Keratinocyte (primary cell): Measurements from ENCODE around the gene CATSPERE. TPM values are rescaled to one million over a fixed set of nuclear protein-coding genes. Genes with fewer than 3 reads are reported as not detected.
"Not testable (repeated sequence)": the region's sequence is repeated elsewhere in the genome, so short reads cannot be mapped to it uniquely, and the experiment has no call there.

Source experiments
- DNase-seq: peaks from one replicate; pipeline ENCODE4 v3.0.0-alpha.2; 2011; ENCODE audit warnings: low read depth, missing footprints, low spot score
- FAIRE-seq: peaks from 2 replicates; lab custom pipeline; 2011; peaks lifted over from hg19 to GRCh38; lab: Jason Lieb, UNC
- H2AFZ ChIP-seq: 2 replicates; pipeline ENCODE4 v1.6.0; 2012; ENCODE audit warnings: low read length, control low read depth, inconsistent platforms; ENCODE audit not compliant: control insufficient read depth
- H3K27ac ChIP-seq: 2 replicates; pipeline ENCODE4 v1.5.1; 2011; ENCODE audit warnings: low read length; ENCODE audit not compliant: control insufficient read depth, insufficient read depth
- H3K27me3 ChIP-seq: 3 replicates; pipeline ENCODE4 v1.6.0; 2011; ENCODE audit warnings: low read length; ENCODE audit not compliant: control insufficient read depth, insufficient read depth; ENCODE audit errors: extremely low read depth
- H3K36me3 ChIP-seq, 2 experiments: 2 replicates in 1 of 2; 3 replicates in 1 of 2; pipeline ENCODE4 v1.5.1; 2011; ENCODE audit warnings: low read length in 2 of 2, mild to moderate bottlenecking in 1 of 2; ENCODE audit not compliant: control insufficient read depth in 2 of 2, insufficient read depth in 2 of 2; ENCODE audit errors: extremely low read depth in 1 of 2
- H3K4me1 ChIP-seq: 3 replicates; pipeline ENCODE4 v1.5.1; 2011; ENCODE audit warnings: low read length; ENCODE audit not compliant: control insufficient read depth, insufficient read depth; ENCODE audit errors: extremely low read depth
- H3K4me2 ChIP-seq: 3 replicates; pipeline ENCODE4 v1.6.0; 2011; ENCODE audit warnings: low read depth, low read length; ENCODE audit not compliant: control insufficient read depth, insufficient read depth; ENCODE audit errors: extremely low read depth
- H3K4me3 ChIP-seq, 3 experiments: fragments of 200-600 bp in 1 of 3; sonication (generic) in 1 of 3; 2 replicates in 2 of 3; 3 replicates in 1 of 3; pipeline ENCODE4 v1.5.1; 2011 to 2016; ENCODE audit warnings: low read length in 3 of 3, mild to moderate bottlenecking in 3 of 3, control low read depth in 2 of 3, inconsistent platforms in 1 of 3, low read depth in 1 of 3, mixed read lengths in 1 of 3, mixed run types in 1 of 3, moderate library complexity in 1 of 3; ENCODE audit not compliant: control insufficient read depth in 2 of 3, insufficient read depth in 2 of 3; ENCODE audit errors: extremely low read depth in 1 of 3
- H3K79me2 ChIP-seq: 2 replicates; pipeline ENCODE4 v1.6.0; 2012; ENCODE audit warnings: low read length; ENCODE audit not compliant: control insufficient read depth, insufficient read depth
- H3K9ac ChIP-seq: 3 replicates; pipeline ENCODE4 v1.6.0; 2011; ENCODE audit warnings: low read length; ENCODE audit not compliant: control insufficient read depth, insufficient read depth; ENCODE audit errors: extremely low read depth
- H3K9me1 ChIP-seq: 3 replicates; pipeline ENCODE4 v1.6.0; 2011; ENCODE audit warnings: low read length; ENCODE audit not compliant: control insufficient read depth, insufficient read depth; ENCODE audit errors: extremely low read depth
- H3K9me3 ChIP-seq: 2 replicates; pipeline ENCODE4 v1.5.1; 2012; ENCODE audit warnings: low read depth, low read length; ENCODE audit not compliant: control insufficient read depth
- H4K20me1 ChIP-seq: 3 replicates; pipeline ENCODE4 v1.6.0; 2011; ENCODE audit warnings: low read length; ENCODE audit not compliant: control insufficient read depth, insufficient read depth; ENCODE audit errors: extremely low read depth
- EZH2 ChIP-seq: IDR thresholded peaks from one replicate; pipeline ENCODE4 v1.6.1; 2012; ENCODE audit warnings: inconsistent platforms, mild to moderate bottlenecking, low read length, moderate library complexity
- dilution Hi-C: fragments of 300-500 bp; cut with MboI; formaldehyde crosslinking; loops from one replicate; pipeline ENCODE4 v1.7.0; 2020; ENCODE audit warnings: low sequenced_read_pairs; ENCODE audit not compliant: extremely low pct_ligation_motif_present
- polyA plus RNA-seq, 5 experiments: library from polyadenylated mRNA; depleted of rRNA in 3 of 5; stranded (reverse) in 3 of 5; stranded (forward) in 1 of 5; unstranded in 1 of 5; fragments of >200 nt; gene quantifications; 1 replicate in 1 of 5; 2 replicates in 3 of 5; 3 replicates in 1 of 5; pipeline versions ENCODE4 v1.2.1 to v1.2.3, GENCODE V29; 2011 to 2012; ENCODE audit warnings: missing spikeins in 2 of 5, low read depth in 1 of 5, low replicate concordance in 1 of 5
- TF ChIP-seq, protein P1 (sequence below), 3 experiments: IDR thresholded peaks in 1 of 3; conservative IDR thresholded peaks in 1 of 3; optimal IDR thresholded peaks in 1 of 3; 2 replicates in 2 of 3; 3 replicates in 1 of 3; pipeline versions ENCODE3 to v1.5.1; 2011; ENCODE audit warnings: low read length in 3 of 3, mild to moderate bottlenecking in 3 of 3, moderate library complexity in 2 of 3, control low read depth in 1 of 3, inconsistent platforms in 1 of 3; ENCODE audit not compliant: insufficient read depth in 2 of 3; ENCODE audit errors: extremely low read depth in 1 of 3

CATSPERE gene
- polyA plus RNA-seq, 1 donor (not counting 4 experiments of a cell fraction or from before 2014, with no cell fraction given) = 0.42 TPM

DNA sequence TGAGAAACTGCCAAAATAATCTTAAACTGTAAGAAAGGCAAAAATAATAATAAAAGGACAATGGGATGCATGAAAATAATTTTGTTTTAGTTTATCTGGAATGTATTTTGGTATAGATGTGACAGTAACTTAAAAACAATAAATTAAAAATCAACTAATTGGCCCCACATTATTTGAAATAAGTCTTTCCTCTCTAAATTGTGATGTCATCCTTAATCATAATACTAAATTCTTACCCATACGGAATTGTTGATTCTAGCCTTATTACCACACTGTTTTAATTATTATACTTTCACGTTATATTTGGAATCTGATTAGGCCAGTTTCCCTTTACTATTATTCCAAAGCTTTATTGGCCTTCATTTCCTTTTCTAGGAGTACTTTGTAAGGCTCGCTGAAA lies 199.5 kb downstream of the CATSPERE start:
- peaks cover 5 to 6% of the 10 kb centered on the region in 2 experiments for H3K36me3 ChIP-seq
- no peak for FAIRE-seq

DNA sequence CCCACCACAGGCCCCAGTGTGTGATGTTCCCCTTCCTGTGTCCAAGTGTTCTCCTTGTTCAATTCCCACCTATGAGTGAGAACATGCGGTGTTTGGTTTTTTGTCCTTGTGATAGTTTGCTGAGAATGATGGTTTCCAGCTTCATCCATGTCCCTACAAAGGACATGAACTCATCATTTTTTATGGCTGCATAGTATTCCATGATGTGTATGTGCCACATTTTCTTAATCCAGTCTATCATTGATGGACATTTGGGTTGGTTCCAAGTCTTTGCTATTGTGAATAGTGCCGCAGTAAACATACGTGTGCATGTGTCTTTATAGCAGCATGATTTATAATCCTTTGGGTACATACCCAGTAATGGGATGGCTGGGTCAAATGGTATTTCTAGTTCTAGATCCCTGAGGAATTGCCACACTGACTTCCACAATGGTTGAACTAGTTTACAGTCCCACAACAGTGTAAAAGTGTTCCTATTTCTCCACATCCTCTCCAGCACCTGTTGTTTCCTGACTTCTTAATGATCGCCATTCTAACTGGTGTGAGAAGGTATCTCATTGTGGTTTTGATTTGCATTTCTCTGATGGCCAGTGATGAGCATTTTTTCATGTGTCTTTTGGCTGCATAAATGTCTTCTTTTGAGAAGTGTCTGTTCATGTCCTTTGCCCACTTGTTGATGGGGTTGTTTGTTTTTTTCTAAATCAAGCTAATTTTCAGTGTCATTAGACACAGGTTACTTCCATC lies 200.7 kb downstream of the CATSPERE start:
- H2AFZ ChIP-seq, H3K9me3 ChIP-seq, H3K36me3 ChIP-seq, H4K20me1 ChIP-seq, H3K4me2 ChIP-seq, H3K9ac ChIP-seq, DNase-seq, H3K4me3 ChIP-seq, H3K27ac ChIP-seq, H3K27me3 ChIP-seq, dilution Hi-C loops, H3K9me1 ChIP-seq, FAIRE-seq, H3K4me1 ChIP-seq: not testable (repeated sequence)
- peaks cover 79% of the 10 kb centered on the region for H3K79me2 ChIP-seq

More for the DNA sequence above, 199.5 kb downstream of the CATSPERE start:
- no peak overlapping the region for H3K4me3 ChIP-seq
- H2AFZ ChIP-seq = no peak overlapping the region
- H3K27me3 ChIP-seq = no peaks in the 10 kb centered on the region
- no peak overlapping the region for H3K4me2 ChIP-seq
- H4K20me1 ChIP-seq = peaks cover 4% of the 10 kb centered on the region
- dilution Hi-C loops = no loop called here
- no peak overlapping the region for H3K27ac ChIP-seq
- DNase-seq = no peak
- no peaks in the 10 kb centered on the region for H3K9me3 ChIP-seq
- H3K9me1 ChIP-seq = no peaks in the 10 kb centered on the region
- peaks cover 2% of the 10 kb centered on the region for H3K4me1 ChIP-seq
- H3K9ac ChIP-seq = no peak overlapping the region
- peaks cover 77% of the 10 kb centered on the region for H3K79me2 ChIP-seq
- TF ChIP-seq, protein P1, sequence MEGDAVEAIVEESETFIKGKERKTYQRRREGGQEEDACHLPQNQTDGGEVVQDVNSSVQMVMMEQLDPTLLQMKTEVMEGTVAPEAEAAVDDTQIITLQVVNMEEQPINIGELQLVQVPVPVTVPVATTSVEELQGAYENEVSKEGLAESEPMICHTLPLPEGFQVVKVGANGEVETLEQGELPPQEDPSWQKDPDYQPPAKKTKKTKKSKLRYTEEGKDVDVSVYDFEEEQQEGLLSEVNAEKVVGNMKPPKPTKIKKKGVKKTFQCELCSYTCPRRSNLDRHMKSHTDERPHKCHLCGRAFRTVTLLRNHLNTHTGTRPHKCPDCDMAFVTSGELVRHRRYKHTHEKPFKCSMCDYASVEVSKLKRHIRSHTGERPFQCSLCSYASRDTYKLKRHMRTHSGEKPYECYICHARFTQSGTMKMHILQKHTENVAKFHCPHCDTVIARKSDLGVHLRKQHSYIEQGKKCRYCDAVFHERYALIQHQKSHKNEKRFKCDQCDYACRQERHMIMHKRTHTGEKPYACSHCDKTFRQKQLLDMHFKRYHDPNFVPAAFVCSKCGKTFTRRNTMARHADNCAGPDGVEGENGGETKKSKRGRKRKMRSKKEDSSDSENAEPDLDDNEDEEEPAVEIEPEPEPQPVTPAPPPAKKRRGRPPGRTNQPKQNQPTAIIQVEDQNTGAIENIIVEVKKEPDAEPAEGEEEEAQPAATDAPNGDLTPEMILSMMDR (optimal IDR thresholded peaks at IDR 0.05 in 1 of 3, IDR thresholded peaks at IDR 0.05 in 1 of 3, conservative IDR thresholded peaks at IDR 0.05 in 1 of 3; ENCODE audit: extremely low read depth in 1 of 3, insufficient read depth in 2 of 3, low read length in 3 of 3) = no peak
- TF ChIP-seq EZH2 = no peak
